ENCODE measurements around the gene GRID1. TPM values are rescaled to one million over a fixed set of nuclear protein-coding genes. Genes with fewer than 3 reads are reported as not detected.
"Not testable (repeated sequence)": the region's sequence is repeated elsewhere in the genome, so short reads cannot be mapped to it uniquely, and the experiment has no call there.

Gene GRID1
- polyA plus RNA-seq, 4 donors = 1.4 to 1.9 (median 1.6) TPM

DNA sequence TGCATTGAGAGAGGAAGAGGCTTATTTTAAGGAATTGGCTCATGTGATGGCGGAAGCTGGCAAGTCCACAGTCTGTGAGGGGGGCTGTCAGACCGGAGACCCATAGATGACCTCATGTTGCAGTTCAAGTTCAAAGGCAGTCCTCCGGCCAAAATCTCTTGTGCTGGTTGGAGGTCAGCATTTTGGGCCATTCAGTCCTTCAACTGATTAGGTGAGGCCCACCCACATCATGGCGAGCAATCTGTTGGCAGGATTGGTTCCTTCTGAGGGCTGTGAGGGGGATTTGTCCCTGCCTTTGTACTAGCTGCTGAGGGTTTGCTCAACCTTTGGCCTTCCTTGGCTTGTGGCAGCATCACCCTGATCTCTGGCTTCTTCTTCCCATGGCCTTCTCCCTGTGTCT, 290.1 kb downstream of the GRID1 start:
- DNase-seq (ENCODE audit: low read depth in 4 of 4, low spot score in 2 of 4) = not testable (repeated sequence)

DNA sequence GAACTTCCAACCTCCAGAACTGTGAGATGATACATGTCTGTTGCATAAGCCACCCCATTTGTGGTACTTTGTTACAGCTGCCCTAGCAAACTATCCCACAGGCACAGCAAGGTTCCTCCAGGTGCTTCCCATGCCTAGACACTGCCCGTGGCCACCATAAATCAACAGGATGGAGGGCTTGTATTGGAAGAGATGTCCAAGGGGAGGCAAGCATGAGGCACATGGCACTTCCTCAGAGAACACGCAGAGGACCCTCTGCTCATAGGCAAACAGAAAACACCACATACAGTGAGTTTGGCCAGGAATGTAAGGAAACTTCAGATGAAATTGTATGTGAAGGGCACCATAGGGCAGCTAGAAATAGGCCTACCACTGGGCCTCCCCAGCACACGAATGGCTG, 291.1 kb downstream of the GRID1 start:
- DNase-seq (ENCODE audit: low read depth in 4 of 4, low spot score in 2 of 4) = no peak

DNA sequence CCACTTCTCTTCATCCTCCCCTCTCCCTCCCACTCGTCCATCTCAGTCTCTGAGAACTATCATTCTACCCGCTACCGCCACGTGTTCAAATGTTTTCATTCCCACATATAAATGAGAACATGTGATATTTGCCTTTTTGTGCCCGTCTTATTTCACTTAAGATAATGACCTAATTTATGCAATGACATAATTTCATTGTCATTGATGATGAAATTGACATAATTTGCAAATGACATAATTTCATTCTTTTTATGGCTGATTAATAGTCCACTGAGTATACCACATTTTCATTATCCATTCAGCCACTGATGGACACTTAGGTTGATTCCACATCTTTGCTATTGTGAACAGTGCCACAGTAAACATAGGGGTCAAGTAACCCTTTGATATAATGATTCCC, 292.3 kb downstream of the GRID1 start:
- no peak for DNase-seq (ENCODE audit: low read depth in 4 of 4, low spot score in 2 of 4)

DNA sequence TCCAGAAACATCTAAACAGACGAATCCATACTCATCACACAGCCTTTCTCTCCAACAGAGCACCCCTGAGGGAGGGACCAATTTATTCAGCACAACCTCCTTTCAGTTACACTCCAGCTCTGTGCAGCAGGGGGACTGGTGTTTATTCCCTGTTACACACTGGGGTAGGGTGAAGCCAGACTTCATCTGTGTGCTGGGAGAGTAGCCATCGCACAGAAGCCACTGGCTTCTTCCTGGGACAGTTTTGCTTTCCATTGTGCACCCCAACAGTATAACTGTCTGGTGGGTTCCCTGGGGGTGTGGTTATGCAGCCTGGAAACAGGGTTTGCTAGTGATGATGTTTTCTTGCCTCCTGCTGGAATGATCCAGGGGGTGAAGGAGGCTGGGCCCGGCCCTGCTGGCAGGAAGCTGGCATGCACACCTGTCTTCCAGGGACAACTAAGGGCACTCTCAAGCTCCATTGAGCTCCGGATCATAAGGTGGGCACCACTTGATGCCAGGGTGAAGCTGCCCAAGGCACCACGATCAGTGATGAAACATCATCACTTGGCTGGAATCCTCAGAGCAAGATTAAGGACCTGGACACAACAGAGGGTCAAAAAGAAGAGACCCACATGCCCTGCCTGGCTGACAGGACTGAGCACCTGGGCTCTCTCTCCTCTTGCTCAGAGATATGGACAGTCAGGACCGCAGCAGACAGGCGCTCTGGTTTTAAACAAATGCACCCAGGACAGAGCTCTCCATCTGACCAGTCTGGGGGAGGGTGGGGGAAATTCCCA, 293.2 kb downstream of the GRID1 start:
- DNase-seq (ENCODE audit: low read depth in 4 of 4, low spot score in 2 of 4) = no peak

DNA sequence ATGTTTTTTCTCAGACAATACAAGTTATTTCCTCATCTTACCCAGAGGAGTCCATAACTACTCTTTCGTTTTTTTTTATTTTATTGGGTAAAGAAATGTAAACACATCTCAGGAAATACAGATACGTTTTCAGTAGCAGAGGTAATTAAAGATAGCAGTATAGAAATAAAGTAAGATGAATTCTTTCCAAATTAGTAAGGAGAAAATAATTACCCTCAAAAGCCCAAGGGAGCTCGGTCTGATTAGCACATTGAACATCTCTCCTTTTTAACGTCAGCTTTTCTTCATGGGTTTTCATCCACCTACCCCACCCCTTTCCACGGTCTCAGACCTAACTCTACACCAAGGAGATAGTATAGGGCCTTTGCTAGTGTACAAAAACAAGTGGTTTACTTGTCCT, 294.2 kb downstream of the GRID1 start:
- no peak for DNase-seq (ENCODE audit: low read depth in 4 of 4, low spot score in 2 of 4)

DNA sequence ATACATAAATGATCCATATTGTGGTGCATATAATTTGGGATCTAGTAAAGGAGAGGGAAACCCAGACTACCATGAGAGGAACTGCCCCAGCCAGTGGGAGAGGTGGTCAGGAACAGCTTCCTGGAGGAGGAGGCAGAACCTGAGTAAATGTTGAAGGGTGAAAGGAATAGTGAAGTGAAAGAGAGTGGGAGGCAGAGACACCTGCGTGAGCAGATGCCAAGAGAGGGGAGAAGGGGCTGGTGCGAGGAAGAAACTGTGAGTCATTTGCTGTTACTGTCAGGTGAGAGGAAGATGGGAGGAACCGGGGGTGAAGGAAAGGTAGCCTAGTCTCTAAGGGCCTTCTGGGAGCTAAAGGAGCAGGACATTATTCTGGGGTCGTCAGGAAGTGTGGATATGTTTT, 294.8 kb downstream of the GRID1 start:
- no peak for DNase-seq (ENCODE audit: low read depth in 4 of 4, low spot score in 2 of 4)

DNA sequence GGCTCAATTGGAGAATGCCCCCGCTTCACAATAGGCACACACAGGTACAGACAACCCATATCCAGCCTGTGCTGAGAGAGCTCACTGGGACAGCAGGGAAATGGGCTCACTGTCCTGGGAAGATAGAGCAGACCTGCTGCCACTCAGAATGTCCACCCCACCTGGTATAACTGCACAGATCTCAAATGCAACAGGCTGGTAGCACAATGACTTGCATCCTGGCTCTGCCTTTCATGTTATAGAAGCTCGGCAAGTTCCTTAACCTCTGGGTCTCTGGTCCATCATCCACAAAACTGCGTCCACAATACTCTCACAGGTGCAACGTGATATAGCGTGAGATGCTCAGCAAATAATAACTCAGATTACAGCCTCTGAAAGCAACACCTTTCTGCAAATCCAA, 295.4 kb downstream of the GRID1 start:
- DNase-seq (ENCODE audit: low read depth in 4 of 4, low spot score in 2 of 4) = no peak

GRCh38 chr10:86070278-86070677, 296.3 kb downstream of the GRID1 start:
- DNase-seq (ENCODE audit: low read depth in 4 of 4, low spot score in 2 of 4) = no peak

GRCh38 chr10:86068231-86069054, 298.2 kb downstream of the GRID1 start:
- DNase-seq (ENCODE audit: low read depth in 4 of 4, low spot score in 2 of 4) = no peak

GRCh38 chr10:86067436-86068050, 299.1 kb downstream of the GRID1 start:
- no peak for DNase-seq (ENCODE audit: low read depth in 4 of 4, low spot score in 2 of 4)

- no peak for DNase-seq (ENCODE audit: low read depth in 4 of 4, low spot score in 2 of 4)
Measured at GRCh38 chr10:86066696-86067095, 299.9 kb downstream of the GRID1 start.

DNA sequence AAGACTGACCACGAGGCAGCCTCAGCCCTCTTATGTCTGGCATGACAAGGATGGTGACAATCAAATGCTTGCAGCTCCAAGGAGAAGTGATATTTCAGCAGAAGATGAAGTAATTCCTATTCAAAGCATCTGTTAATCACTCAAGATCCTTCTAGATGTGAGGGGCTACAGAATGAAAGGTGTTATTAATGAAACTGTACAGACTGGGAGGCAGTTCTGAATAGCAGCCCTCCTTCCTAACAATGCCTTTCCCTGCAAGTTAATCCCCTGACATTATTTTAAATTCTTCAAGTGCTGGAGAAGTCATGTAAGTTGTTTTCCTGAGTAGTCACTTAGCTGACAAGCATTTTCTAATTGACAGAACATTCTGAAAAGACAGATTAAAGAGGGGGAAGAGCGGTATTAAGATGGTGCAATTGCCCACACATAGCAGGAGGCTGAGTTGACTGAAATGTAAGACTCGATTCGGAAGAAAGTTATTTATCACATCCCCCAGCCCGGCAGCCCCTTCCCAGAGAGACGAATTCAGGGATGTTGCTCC, 300.8 kb downstream of the GRID1 start:
- no peak for DNase-seq (ENCODE audit: low read depth in 4 of 4, low spot score in 2 of 4)

DNA sequence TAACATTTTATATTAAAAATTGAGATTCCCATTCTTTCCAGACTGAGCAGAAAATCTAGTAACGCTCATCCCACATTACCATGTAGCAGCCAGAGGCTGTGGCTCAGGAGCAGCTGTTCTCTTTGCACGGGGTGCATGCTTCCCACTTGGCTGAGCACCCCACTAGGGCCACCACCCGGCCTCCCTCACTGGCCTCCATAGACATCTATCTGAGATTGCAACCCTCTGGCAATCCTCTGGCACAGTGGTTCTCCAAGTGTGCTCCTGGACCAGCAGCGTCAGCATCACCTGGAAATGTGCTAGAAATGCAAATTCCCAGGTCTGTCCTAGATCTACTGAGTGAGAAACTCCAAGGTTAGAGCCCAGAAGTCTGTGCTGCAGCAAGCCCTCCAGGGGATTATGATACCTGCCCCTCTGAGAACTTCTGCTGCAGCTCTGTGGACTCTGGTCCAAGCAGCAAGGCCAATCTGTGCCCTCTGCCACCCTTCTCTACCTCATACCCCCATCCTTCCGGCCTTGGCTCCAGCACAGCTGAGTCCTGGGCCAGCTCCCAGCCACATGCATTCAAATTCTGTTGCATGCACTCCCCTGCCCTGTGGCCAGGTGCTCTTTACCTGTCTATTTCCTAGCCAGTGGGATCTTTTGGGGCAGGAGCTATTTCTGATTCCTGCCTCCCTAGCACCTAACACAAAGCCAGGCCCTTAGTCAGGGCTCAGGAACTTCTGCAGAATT, 301.5 kb downstream of the GRID1 start:
- DNase-seq (ENCODE audit: low read depth in 4 of 4, low spot score in 2 of 4) = no peak

DNA sequence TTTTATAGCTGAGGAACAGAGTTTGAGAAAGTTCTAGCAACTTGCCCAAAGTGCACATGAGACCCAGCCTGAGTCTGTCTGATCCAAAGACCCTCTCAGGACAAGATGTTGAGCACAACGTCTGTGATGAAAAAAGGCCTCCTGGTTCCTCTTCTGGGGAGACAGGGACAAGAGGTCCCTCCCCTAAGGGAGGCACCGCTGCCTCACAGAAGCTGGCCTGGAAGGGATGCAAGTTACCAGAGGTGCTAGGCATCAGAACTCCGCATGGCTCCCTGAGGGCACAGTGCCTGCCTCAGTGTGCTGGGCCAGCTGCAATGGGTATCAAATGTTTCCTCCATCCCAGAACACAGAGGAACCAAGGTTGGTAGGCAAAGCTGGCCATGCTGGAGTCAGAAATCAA, 302.4 kb downstream of the GRID1 start:
- no peak for DNase-seq (ENCODE audit: low read depth in 4 of 4, low spot score in 2 of 4)

- no peak for DNase-seq (ENCODE audit: low read depth in 4 of 4, low spot score in 2 of 4)
Measured at GRCh38 chr10:86063341-86063740, 303.3 kb downstream of the GRID1 start.

GRCh38 chr10:86062647-86063145, 303.9 kb downstream of the GRID1 start:
- DNase-seq (ENCODE audit: low read depth in 4 of 4, low spot score in 2 of 4) = no peak

DNA sequence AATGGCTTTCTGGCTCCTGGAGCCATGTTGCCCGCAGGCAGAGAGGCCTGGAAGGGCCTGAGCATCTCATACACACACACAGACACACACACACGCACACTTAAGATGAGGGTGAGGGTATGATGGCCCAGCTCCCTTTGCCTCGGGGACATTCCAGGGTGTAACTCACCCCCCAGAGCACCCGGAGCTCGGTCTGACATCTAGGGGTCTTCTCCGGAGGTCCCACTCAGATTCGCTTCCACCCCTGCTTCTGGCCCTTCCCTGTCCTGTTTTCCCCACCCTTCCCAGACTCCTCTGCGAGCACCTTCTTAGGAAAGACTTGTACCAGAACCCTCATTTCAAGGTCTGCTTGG, 304.4 kb downstream of the GRID1 start:
- DNase-seq (ENCODE audit: low read depth in 4 of 4, low spot score in 2 of 4) = no peak

- no peak for DNase-seq (ENCODE audit: low read depth in 4 of 4, low spot score in 2 of 4)
Measured at GRCh38 chr10:86061278-86062197, 305.1 kb downstream of the GRID1 start.

All from left renal cortex interstitium (tissue), 4 donors.